GM23248 (cell line): ENCODE data around the gene EFS.

ENCODE experiments used
- EZH2 ChIP-seq: fragments of 200-600 bp; sonication (generic); IDR thresholded peaks from 2 replicates; pipeline ENCODE4 v1.6.1; 2018; ENCODE audit warnings: antibody characterized with exemption, mild to moderate bottlenecking; ENCODE audit not compliant: insufficient read depth, poor library complexity, severe bottlenecking
- EZH2phosphoT487 ChIP-seq: fragments of 200-600 bp; sonication (generic); IDR thresholded peaks from 2 replicates; pipeline ENCODE4 v1.6.1; 2018; ENCODE audit warnings: antibody characterized with exemption, moderate library complexity, mild to moderate bottlenecking, low read depth; ENCODE audit not compliant: insufficient read depth

DNA sequence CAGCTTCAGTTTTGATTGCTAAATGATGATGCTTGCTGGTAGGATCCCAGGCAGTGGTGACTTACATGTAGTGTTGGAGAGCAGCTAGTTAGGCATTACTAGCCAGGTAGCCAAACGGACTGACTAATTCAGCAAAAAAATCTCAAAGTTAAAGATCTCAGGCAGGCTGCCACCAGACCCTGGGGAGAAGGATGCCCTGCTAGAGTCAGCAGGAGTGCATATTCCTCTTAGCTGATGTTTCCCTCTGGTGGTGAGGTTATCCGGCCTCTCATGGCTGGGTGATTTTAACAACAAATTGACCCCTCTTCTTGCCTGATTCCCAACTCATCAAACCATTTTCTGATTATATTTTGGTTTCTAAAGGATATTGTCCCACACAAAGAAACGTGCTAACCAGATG, 2.8 kb downstream of the EFS start:
- no peak for TF ChIP-seq EZH2
- TF ChIP-seq EZH2phosphoT487, result no peak
